HS-5 (cell line): Measurements from ENCODE around the gene RBMS2.
A peak's percentile ranks its signal among the peaks of the same experiment; 100 is the strongest.
"Not testable (repeated sequence)": the region's sequence is repeated elsewhere in the genome, so short reads cannot be mapped to it uniquely, and the experiment has no call there.

Source experiments
- DNase-seq: peaks from one replicate; pipeline ENCODE4 v3.0.0-alpha.2; 2012; ENCODE audit warnings: low read depth

Gene RBMS2

GRCh38 chr12:56521590-56522371 is at the start of gene RBMS2:
Gene RBMS2, plus strand, starts transcription at chr12:56521820. Its CDS starts 204 bp downstream, at chr12:56522024.
- peak; percentile 60 for DNase-seq

DNA sequence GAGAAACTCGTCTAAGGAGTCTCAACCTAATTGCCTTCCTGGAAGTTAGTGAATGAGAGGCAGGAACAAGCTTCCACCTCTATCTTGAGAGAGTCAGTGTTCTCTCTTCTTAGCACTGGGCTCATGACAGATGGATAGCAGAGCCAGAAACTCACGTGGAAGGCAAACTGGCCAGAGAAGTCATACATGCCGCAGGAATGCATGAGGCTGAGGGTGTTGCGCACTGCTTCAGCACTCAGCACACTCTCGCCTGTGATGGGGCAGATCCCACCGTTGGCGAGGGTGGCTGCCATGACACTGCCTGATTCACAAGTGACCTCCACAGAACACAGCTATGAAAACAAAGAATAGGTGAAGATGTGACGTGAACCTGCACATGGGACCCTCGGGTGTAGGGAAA is 47.2 kb upstream of the RBMS2 start:
- no peak for DNase-seq

DNA sequence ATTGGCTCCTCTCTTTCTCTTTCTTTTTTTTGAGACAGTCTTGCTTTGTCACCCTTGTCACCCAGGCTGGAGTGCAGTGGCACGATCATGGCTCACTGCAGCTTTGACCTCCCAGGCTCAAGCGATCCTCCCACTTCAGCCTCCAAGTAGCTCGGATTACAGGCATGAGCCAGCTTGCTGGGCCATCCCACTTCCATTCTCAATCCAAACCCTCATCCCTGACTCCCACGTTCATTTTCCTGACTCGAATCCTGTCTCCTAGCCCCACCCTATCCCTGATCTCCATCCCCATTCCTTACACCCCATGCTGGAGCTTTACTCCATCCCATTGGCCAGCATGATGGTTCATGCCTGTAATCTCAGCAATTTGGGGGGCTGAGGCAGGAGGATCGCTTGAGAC is 45.5 kb upstream of the RBMS2 start:
- DNase-seq: no peak

DNA sequence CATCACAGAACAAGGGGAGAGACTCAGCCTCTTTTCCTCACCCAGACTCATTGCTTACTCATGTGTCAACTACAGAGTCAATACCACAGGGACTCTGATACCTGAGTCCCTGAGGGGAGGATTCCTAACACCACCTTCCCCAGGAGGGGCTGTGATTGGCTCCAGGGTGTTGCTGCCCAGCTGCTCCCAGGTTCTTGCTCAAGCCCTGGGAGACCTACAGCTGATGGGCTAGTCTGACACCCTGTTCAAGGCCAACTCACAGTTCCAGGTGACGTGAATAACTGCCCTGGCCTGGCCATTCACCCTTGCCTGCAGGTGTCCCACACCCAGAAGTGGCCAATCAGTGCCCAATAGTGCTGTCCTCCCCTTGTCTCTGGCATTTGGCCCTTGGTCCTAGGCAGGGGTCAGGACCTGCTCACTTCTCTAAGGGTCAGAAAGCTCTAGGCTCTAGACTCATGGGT is 44.6 kb upstream of the RBMS2 start:
- no peak for DNase-seq

DNA sequence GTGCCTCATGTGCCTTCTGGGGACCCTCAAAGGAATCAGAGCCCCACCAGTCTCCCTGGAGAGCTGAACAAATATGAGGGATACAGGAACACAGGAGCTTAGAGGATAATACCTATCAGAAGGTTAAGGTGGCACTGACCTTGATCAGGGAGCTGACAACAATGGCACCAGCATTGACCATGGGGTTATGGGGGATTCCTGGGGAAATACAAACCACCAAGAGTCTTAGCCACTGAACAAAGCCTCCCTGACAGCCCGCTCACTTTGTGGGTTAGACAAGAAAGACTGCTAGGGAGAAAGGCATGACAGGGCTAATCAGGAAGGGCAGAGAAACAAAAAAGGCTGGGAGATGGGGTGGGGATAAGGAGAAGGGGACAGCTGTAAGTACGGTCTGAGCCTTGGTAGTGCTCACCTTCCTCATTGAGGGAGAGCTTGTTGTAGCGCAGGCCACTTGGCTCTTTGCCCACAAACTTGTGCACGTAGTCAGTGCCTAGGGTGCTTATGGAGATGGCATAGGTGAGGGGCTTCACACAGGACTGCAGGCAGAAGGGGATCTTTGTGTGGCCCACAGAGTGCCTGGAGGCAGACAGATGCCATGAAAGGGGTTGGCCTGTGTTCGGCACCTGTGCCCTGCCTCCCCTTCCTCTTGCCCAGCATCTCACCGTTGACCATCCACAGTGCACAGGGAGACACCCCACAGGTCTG is 43.9 kb upstream of the RBMS2 start:
- no peak for DNase-seq

DNA sequence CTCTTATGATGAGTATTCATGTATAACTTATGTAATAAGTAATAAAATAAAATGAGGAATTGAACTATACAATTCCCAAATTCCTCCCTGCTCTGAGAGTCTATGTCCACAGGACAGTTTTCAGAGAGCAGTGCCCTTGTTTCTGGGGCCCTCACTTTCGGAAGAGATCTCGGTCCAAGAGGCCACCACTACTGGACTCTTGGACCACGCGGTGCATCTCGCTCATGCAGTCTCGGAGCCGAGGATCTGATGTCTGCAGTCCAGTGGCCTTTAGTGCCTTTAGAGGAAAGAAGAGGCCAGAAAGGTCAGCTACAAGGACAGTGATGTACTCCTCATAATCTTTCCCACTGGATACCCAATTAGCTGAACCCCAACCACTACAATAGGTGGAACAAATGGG is 42.0 kb upstream of the RBMS2 start:
- no peak for DNase-seq

GRCh38 chr12:56484566-56484965 is 37.1 kb upstream of the RBMS2 start:
- DNase-seq: no peak

DNA sequence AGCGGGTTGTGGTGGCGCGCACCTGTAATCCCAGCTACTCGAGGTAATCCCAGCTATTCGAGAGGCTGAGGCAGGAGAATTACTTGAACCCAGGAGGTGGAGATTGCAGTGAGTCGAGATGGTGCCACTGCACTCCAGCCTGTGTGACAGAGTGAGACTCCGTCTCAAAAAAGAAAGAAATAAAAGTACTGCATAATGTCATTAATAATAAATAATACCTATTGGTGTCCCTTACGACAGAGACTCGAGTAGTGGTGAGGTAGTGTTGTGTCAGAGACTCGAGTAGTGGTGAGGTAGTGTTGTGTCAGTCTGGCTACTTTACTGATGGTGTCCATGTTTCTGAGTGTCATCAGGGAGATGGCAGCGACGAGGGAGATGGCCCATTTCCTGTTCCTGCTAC is 34.9 kb upstream of the RBMS2 start:
- no peak for DNase-seq

- DNase-seq: no peak
Measured at GRCh38 chr12:56487448-56488040, 34.1 kb upstream of the RBMS2 start.

- DNase-seq: peak; percentile 33
Measured at GRCh38 chr12:56488041-56488955, 33.3 kb upstream of the RBMS2 start, which contains the start of gene GLS2. Gene GLS2, minus strand, starts transcription at chr12:56488161. Its CDS starts 43 bp downstream, at chr12:56488118.

GRCh38 chr12:56490360-56490759 is 31.3 kb upstream of the RBMS2 start:
- no peak for DNase-seq

DNA sequence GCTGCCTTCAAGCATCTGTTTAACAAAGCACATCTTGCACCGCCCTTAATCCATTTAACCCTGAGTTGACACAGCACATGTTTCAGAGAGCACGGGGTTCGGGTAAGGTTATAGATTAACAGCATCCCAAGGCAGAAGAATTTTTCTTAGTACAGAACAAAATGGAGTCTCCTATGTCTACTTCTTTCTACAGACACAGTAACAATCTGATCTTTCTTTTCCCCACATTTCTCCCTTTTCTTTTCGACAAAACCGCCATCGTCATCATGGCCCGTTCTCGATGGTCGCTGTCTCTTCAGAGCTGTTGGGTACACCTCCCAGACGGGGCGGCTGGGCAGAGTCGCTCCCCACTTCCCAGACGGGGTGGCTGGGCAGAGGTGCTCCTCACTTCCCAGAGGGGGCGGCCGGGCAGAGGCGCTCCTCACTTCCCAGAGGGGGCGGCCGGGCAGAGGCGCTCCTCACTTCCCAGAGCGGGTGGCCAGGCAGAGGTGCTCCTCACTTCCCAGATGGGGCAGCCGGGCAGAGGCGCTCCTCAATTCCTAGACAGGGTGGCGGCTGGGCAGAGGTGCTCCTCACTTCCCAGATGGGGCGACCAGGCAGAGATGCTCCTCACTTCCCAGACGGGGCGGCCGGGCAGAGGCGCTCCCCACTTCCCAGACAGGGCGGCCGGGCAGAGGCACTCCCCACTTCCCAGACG is 28.1 kb upstream of the RBMS2 start:
- not testable (repeated sequence) for DNase-seq

DNA sequence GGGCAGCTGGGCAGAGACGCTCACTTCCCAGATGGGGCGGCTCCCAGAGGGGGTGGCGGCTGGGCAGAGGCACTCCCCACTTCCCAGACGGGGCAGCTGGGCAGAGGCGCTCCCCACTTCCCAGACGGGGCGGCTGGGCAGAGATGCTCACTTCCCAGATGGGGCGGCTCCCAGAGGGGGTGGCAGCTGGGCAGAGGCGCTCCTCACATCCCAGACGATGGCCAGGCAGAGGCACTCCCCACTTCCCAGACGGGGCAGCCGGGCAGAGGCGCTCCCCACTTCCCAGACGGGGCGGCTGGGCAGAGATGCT is 27.6 kb upstream of the RBMS2 start:
- DNase-seq: not testable (repeated sequence)

GRCh38 chr12:56494481-56494880 is 27.1 kb upstream of the RBMS2 start:
- DNase-seq: not testable (repeated sequence)

DNA sequence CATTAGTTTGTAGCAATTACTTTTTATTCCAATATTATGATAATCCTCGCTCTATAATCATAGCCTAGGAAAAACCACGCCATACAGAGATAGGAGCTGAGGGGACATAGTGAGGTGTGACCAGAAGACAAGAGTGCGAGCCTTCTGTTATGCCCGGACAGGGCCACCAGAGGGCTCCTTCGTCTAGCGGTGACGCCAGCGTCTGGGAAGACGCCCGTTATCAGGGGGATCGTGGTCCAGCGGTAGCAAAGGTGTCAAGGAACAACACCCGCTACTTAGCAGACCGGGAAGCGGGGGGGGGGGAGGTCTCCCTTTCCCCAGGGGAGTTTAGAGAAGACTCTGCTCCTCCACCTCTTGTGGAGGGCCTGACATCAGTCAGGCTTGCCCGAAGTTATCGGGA is 24.9 kb upstream of the RBMS2 start:
- not testable (repeated sequence) for DNase-seq

DNA sequence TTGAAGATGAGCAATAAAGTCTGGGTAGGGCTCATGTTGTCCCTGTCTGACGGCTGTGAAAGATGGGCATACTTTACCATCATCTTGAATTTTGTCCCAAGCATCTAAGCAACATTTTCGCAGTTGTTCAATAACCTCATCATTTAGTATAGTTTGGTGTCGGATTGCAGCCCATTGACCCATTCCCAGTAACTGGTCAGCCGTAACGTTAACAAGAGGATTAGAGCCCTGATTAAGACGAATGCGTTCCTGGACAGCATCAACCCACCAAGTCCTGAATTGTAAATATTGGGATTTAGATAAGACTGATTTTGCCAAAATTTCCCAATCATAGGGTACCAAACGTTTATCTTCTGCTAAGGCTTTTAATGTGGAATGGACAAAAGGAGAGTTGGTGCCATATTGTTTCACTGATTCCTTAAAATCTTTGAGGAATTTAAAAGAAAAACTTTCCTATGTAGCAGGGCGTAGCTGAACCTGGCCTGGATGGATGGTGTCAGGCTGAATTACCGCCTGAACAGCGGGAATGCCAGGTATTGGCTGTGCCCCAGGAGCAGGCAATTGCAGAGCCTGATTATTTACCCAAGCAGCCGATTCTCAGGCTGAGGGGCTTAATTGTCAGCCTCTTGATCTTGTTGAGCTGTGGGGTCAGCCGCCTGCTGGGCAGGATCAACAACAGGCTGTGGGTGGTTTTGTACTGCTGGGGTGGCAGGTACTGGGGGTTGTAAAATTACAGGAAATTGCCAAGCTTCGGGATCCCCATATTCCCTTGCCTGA is 23.3 kb upstream of the RBMS2 start:
- DNase-seq: not testable (repeated sequence)

- DNase-seq: not testable (repeated sequence)
Measured at GRCh38 chr12:56499452-56499851, 22.2 kb upstream of the RBMS2 start.

DNA sequence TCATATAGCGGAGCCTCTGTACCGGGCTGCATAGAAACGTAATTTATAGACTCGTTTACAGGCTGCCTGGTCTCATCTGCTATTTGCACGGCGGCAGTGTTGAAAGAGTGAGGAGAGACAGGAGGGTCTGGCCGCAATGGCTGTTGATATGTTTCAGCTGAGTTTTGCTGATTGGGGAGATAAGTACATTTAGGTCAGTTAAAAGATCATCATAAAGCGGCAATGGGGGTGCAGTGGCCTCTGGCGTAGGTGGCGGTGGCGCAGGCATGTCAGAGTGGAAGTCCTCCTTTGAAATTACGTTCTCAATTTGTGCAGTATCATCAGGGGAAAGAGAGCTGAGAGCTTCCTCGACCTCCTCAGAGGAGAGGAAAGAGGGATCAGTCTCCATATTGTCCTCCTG is 21.7 kb upstream of the RBMS2 start:
- not testable (repeated sequence) for DNase-seq

GRCh38 chr12:56510786-56511185 is 10.8 kb upstream of the RBMS2 start:
- no peak for DNase-seq

- not testable (repeated sequence) for DNase-seq
Measured at GRCh38 chr12:56514014-56514318, 7.7 kb upstream of the RBMS2 start.

DNA sequence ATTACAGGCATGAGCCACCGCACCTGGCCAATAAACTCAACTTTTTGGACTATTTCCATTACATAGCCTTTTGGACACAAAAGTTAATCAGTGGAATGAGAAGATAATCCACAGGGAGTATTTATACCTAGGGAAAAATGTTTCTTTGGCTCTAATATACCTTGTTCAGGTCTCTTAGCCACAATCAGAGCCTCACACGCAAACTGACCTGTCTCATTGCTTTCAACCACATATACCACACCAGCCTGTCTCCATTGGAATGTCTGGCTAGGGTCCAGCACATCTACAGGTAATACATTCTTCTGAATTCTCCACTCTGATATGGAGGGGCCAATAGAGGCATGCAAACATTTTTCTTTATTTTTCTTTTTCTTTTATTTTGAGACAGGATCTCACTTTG is 3.8 kb upstream of the RBMS2 start:
- no peak for DNase-seq
